Brain pericyte (primary cell): ENCODE measurements around the gene CERS6.

Experiments
- DNase-seq: peaks from one replicate; pipeline ENCODE4 v3.0.0-alpha.2; 2012; ENCODE audit warnings: low read depth, low spot score

Gene CERS6

DNA sequence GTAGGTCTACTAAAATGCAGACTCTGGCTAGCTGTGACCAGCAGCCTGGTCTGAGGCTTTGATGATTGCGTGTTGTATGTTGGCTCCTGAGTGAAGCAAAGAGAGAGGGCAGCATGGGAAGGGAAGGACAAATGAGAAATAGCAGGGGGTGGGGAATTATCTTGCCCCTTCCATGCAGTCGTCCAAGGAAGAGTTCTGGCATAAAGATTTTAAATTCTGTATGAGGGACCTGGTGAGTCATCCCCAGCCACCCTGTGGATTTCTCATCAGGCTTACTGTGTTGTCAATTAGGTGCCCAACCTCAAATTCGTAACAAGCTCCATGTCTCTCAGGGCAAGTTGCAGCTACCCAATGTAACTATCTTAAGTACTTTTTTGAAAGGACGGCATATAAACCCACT, 274.3 kb downstream of the CERS6 start:
- DNase-seq = peak; percentile 5

GRCh38 chr2:168731002-168731401, 274.9 kb downstream of the CERS6 start:
- DNase-seq = no peak

GRCh38 chr2:168731616-168732015, 275.5 kb downstream of the CERS6 start:
- DNase-seq = no peak

- DNase-seq = no peak
Observed at GRCh38 chr2:168732100-168732499, 276.0 kb downstream of the CERS6 start.

DNA sequence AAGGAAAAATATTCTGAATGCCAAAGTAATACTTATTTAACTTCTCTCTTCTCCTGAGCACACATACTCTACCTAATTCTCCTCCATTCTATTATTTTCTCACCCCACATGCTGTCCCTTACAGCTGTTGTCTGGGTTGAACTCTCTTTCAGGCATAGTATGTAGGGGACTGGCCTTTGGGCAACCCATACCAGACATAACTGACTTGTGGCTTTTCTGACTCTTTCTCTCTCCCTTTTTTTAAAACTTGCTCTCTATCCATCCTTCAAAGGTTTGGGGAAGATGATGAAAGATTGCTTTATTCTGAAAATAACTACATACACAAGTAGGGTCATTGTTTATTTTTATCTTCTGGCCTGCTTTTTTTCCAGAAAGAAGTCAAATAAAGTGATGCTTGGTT, 276.4 kb downstream of the CERS6 start:
- DNase-seq = no peak

DNA sequence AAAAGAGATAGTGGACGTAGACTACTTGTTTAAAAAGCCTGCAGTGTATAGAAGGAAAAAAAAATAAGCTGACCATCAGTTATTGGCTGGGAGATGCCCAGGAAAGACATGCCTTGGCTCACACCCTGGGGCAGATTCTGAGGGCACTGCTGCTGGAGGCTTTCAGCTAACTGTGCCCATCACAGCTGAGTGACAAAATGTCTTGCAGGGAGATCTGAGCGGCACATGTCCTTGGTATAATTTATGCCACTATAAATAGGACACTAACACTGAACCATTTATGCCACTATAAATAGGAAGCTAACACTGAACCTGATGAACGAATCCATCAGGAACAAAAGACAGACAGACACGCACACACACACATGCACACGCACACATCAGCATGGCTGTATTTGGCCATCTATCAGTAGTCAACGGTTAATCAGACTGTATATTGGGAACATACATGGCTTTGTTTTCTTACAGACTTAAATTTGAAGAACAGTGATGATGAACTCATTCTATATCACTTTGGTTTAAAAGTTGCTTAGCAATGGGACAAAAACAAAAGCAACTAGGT, 278.2 kb downstream of the CERS6 start:
- DNase-seq = no peak

GRCh38 chr2:168736649-168737445, 280.8 kb downstream of the CERS6 start:
- DNase-seq = no peak

- no peak for DNase-seq
Observed at GRCh38 chr2:168738062-168738461, 282.0 kb downstream of the CERS6 start.

DNA sequence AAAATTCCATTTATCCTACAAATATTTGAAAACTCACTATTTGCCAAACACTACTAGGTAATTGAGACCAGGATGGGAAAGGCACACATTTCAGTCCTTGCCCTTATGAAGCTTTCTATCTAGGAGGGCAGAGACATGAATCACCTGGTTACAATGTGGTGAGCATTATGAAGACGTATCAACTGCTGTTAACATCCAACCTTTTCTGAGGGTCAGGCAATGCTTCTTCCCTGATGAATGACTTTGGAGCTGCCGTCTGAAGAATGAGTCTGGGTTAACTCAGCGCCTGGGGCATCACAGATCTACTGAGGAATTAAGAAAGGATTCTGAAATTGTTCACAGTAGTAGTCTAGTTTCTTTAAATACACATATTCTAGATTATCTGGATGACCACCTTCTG, 284.3 kb downstream of the CERS6 start:
- no peak for DNase-seq

DNA sequence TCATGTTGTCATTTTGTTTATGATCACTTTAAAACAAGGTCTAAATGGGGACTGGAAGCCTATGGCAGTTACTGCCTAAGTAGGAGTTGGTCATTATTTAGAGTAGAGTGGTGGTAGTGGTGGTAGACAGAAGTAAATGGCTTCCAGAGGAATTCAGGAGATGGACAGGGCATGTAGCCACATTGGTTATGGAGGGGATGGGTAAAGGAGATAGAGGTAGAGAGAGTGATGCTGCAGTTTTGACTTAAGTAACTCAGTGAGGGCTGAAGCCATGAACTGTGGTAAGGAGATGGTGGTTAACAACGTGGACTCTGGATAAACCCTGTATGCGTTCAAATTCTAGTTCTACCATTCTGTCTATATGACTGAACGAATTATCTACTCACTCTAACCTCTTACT, 284.7 kb downstream of the CERS6 start:
- DNase-seq = no peak

GRCh38 chr2:168742258-168742932, 286.3 kb downstream of the CERS6 start:
- DNase-seq = no peak

DNA sequence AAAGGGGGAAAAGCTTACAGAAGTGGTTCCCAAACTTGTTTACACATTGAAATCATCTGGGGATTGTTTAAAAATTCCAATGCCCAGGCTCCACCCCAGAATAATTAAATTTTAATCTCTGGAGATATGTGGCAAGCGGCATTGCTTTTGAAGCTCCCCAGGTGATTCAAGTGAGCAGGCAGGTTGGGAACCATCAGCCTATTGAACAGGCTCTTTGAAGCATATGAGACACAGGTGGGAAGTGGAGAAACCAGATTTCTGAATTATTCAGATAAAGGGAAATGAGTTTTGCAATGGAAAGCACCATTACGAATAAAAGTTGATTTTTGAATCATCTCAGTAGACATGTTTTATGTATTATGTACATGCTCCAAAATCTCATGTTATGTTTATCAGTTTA, 288.8 kb downstream of the CERS6 start:
- DNase-seq = no peak

GRCh38 chr2:168748461-168748860, 292.4 kb downstream of the CERS6 start:
- no peak for DNase-seq

GRCh38 chr2:168749297-168749696, 293.2 kb downstream of the CERS6 start:
- DNase-seq = no peak

- no peak for DNase-seq
Observed at GRCh38 chr2:168751104-168751740, 295.1 kb downstream of the CERS6 start.

DNA sequence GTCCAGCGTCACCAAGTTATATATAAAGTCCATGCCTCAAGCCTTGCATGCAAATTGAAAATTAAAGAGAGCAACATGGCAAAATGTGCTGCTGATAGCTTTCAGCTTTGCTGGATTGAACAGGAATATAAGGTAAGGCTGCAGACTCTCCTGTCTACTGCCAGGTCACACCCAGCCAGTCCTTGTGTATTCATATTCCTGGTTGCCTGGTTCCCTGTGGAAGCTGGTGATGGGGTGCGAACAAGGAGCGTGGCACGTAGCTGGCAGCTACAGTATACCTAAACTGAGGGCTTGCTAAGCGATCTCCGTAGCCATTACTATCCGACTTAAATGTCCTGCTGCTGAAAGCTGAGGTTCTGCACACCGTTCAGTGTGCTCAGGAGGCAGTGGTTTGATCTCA, 296.3 kb downstream of the CERS6 start:
- no peak for DNase-seq

DNA sequence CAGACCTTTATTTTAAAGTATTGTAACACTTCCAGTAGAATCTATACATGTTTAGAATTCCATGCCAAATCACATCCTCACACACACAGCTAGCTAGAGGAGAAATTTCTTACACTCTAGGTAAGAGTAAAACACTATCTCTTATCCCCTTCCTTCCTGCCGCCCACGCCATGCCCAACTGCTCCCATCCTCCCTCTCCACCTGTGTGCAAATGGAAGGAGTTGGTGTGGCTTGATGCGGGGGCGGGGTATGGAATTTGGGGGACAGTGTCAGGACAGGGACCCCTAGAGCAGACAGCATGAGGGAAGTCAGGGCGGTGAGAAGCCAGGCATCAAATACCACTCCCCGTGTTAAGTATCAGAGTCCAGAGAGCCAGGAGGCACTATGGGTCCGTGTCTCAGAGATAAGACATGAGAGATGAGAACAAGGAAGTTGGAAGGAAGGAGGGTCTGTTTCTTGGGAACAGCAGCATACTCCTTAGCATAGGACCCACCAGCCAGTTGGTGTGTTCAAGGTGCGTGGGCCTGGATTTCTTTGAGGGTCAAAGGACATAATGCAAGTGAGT, 297.8 kb downstream of the CERS6 start:
- DNase-seq = no peak

GRCh38 chr2:168757223-168757622, 301.2 kb downstream of the CERS6 start:
- DNase-seq = no peak

- peak; percentile 18 for DNase-seq
Observed at GRCh38 chr2:168758970-168759820, 303.1 kb downstream of the CERS6 start.

- DNase-seq = no peak
Observed at GRCh38 chr2:168765401-168765800, 309.3 kb downstream of the CERS6 start.

DNA sequence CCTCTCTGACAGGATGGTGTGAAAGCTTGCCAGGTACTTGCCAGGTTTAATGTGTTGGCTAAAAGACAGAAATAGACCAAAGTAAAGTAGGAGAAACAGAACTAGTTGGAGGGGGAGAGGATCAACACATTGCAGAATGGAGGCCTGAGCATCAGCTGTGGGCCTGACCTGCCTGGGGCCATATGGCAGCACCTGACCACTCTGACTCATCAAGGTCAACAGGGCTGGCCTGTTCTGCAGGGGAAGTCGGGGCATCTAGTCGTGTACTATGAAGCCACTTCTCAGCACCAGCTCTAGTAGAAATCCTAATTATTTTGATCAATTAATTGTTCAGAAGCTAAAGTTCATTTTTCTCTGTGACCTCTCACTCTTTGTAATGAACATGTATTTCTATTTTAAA, 310.5 kb downstream of the CERS6 start:
- DNase-seq = no peak
